Neuron (in vitro differentiated cells): ENCODE data around the gene FBH1.
"Not testable (repeated sequence)": the region's sequence is repeated elsewhere in the genome, so short reads cannot be mapped to it uniquely, and the experiment has no call there.

Experiments used
- H2AFZ ChIP-seq: one replicate; pipeline ENCODE4 v1.6.1; 2013; ENCODE audit warnings: low read depth, mild to moderate bottlenecking, inconsistent platforms, low read length, moderate library complexity
- H3K27me3 ChIP-seq: one replicate; pipeline ENCODE4 v1.6.1; 2013; ENCODE audit warnings: low read length; ENCODE audit not compliant: insufficient read depth
- H3K36me3 ChIP-seq: one replicate; pipeline ENCODE4 v1.6.1; 2013; ENCODE audit warnings: low read length; ENCODE audit not compliant: insufficient read depth
- H3K4me1 ChIP-seq: one replicate; pipeline ENCODE4 v1.6.1; 2013; ENCODE audit warnings: low read length; ENCODE audit not compliant: insufficient read depth
- H3K4me3 ChIP-seq: 2 replicates; pipeline ENCODE4 v1.5.1; 2013; ENCODE audit warnings: mild to moderate bottlenecking, low read length, moderate library complexity
- H3K9me3 ChIP-seq: one replicate; pipeline ENCODE4 v1.6.1; 2013; ENCODE audit warnings: low read length

The FBH1 gene

DNA sequence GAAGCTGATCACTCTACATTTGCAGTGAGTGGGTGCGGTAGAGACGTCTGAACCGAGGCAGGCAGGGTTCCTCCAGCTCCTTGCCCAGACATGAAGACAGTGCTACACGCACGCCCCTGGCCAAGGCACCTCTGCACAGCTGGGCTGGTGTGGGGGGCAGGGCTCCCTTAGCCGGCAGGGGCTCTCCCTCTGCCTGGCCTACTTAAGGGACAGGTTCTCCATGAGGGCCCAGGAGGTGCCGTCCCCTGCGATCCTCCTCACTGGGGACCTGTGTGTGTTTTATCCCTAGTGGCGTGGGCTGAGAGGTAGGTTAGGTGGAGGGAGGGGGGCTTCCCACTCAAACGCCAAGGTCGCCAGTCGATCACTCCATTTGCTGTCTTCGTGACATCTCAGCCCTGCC, 52.0 kb downstream of the FBH1 start:
- Histone ChIP-seq H3K36me3 (peaks cover 18% of the 10 kb centered on the region), H2AFZ (no peak overlapping the region), H3K4me1 (no peaks in the 10 kb centered on the region), H3K27me3 (no peaks in the 10 kb centered on the region), H3K9me3 (no peaks in the 10 kb centered on the region), H3K4me3 (no peak overlapping the region)

DNA sequence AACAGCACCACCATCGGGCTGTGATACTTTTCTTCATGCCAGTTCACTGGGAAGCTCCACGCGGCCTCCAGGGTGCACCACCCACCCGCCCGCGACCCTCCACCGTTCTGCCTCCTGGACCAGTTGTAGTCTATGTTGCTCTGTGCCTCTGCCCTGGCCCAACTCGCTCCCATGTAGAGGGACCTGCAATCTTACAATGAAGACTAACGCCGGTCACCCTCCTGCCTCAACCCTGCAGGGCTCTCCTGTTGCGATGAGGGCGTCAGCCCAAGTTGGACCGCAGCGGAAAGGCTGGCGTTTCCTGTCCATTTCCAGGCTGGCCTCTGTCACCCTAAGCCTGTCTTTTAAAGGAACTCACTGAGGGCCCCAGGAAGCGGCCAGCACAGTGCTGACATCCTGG, 52.4 kb downstream of the FBH1 start:
- no peaks in the 10 kb centered on the region for H3K9me3 ChIP-seq
- peaks cover 13% of the 10 kb centered on the region for H3K36me3 ChIP-seq
- no peaks in the 10 kb centered on the region for H3K4me1 ChIP-seq
- H2AFZ ChIP-seq, result no peak overlapping the region
- H3K27me3 ChIP-seq, result no peaks in the 10 kb centered on the region
- no peak overlapping the region for H3K4me3 ChIP-seq

DNA sequence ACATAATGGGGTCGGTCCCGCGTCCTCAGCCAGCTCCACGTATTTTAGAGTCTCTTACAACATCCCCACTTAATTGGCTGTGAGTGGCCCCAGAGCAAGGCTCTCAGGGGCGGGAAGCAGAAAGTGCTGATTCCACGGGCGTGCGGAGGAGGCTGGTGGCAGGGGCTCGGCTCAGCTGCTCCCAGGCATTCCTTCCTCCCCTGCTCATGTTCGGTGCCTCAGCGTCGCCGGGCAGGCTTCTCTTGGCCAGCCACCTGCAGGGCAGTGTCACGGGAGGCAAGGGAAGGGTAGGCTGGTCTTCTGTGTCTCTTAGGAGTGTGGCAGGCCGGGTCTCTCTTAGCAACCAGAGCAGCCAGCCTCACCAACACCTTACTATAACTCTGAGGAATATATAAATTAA, 53.5 kb downstream of the FBH1 start:
- Histone ChIP-seq H3K4me3 (no peak overlapping the region), H2AFZ (no peak overlapping the region), H3K36me3 (peaks cover 4% of the 10 kb centered on the region), H3K9me3 (no peaks in the 10 kb centered on the region), H3K27me3 (peaks cover 3% of the 10 kb centered on the region), H3K4me1 (no peaks in the 10 kb centered on the region)

DNA sequence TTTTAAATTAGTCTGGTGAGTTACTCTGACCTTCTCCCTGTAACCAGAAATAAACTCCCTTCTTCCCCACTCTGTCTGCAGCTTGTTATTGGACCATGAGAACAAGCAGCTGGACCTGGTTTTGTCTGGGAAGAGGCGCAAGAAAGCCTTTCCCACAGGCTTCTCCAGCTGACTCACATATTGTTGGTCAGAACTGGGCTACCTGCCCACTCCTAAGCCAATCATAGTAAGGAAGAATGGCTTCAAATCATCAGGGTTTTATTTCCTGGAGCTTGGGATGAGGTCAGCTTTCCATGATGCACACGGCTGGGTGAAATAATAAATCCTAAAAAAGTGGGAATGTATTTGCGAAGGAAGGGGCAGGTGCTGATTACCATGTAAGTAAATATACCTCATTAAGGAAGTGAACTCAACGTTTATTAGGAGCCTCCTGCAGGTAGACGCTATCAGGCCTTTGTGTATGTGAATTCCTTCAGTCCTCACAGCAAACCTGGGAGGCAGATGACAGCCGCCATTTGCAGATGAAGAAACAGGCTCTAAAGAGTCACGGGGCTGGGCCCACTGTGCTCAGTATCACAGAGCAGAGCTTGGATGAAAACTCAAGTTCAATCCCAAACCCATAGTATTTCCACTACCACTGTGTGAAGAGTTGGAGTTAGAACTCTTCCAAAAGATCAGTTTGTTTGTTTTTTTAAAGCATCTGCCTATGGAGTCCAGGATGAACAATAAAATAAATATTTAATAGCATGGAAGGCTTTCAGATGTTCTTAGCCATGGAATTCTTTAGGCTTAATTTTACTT, 54.5 kb downstream of the FBH1 start:
- Histone ChIP-seq H3K4me3 (no peak overlapping the region), H3K4me1 (no peaks in the 10 kb centered on the region), H3K27me3 (peaks cover 3% of the 10 kb centered on the region), H2AFZ (no peak overlapping the region), H3K9me3 (no peaks in the 10 kb centered on the region), H3K36me3 (no peaks in the 10 kb centered on the region)

DNA sequence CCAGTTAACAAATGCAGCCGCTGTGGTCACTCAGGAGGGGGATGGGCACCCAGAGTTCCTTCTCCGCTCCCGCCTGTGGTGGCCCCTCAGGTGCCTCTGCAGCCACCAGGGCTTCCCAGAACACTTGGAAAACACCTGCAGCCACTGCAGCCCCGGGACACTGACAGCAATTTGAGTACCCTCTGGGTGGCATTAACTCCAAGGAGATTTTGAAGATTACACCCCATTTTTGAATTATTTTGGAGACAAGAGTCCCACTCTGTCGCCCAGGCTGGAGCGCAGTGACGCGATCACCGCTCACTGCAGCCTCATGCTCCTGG, 55.1 kb downstream of the FBH1 start:
- peaks cover 3% of the 10 kb centered on the region for H3K27me3 ChIP-seq
- H3K36me3 ChIP-seq, result no peaks in the 10 kb centered on the region
- no peaks in the 10 kb centered on the region for H3K4me1 ChIP-seq
- no peak overlapping the region for H3K4me3 ChIP-seq
- no peaks in the 10 kb centered on the region for H3K9me3 ChIP-seq
- H2AFZ ChIP-seq, result no peak overlapping the region

DNA sequence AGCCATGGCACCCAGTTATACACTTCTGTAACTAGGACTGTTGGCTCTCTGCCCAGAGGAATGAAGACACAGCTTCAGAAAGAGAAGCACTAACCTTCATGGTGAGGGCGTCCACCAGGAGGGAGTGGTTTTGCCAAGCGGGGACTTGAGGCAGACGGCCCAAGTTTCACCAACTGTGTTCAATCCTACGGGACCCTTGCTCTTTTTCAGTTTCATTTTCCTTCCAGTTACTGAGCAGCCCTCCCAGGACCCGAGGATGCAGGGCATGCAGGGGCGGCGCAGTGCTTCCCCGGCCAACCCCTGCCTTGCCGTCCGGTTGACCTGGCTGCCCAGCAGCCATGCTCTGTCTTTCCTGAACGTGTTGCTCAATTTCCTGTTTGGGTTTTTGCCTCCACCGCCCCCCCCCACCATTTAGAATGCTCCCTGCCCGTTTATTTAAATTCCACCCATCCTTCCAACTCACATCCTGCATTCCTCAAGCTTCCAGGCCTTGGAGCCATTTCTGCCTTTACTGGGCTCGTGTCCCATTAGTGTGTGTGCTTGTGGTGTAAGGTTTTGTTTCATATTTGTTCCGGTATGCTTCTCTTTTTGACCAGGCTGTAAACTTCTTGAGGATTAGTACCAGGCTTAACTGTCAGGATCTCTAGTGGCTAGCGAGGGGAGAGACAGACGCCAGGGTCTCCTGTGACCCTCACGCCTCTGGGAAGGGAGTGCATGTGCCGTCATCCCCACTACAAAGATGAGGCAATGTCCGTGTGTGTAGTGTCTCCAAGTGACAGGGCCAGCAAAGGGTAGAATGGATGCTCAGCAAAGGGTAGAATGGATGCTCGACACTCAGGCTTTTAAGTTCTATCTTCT, 55.7 kb downstream of the FBH1 start:
- no peaks in the 10 kb centered on the region for H3K4me1 ChIP-seq
- H3K36me3 ChIP-seq, result no peaks in the 10 kb centered on the region
- H3K27me3 ChIP-seq, result peaks cover 3% of the 10 kb centered on the region
- no peak overlapping the region for H3K4me3 ChIP-seq
- H3K9me3 ChIP-seq, result no peaks in the 10 kb centered on the region
- H2AFZ ChIP-seq, result no peak overlapping the region

DNA sequence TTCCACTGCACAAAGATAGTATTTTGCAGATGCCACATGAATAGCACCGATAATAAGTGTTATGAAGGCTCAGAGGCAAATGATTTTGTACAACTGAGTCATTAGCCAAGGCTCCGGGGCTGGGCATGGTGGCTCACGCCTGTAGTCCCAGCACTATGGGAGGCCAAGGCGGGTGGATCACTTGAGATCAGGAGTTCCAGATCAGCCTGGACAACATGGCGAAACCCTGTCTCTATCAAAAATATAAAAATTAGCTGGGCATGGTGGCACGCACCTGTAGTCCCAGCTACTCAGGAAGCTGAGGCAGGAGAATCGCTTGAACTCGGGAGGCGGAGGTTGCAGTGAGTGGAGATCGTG, 56.4 kb downstream of the FBH1 start:
- not testable (repeated sequence) for H3K36me3 ChIP-seq, H3K4me3 ChIP-seq, H3K9me3 ChIP-seq, H2AFZ ChIP-seq, H3K4me1 ChIP-seq, H3K27me3 ChIP-seq

DNA sequence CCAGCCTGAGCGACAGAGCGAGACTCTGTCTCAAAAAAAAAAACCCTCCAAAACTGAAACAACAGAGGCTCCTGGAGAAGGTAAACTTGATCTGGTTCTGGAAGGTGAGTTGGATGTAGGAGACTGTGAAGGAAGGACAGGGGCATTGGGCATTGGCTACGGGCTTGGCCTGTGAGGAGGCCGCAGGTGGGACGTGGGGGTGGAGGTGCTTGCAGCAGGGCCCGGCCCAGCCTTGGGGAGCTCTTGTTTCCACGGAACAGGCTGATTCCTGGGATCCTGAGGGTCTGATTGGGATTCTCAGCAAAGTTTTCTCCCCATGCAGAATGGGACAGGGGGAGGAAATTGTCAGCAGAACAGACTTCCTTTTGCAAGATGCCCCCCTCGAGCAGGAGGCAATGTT, 56.7 kb downstream of the FBH1 start:
- Histone ChIP-seq H3K4me3 (no peak overlapping the region), H3K36me3 (no peaks in the 10 kb centered on the region), H3K4me1 (no peaks in the 10 kb centered on the region), H3K9me3 (no peaks in the 10 kb centered on the region), H2AFZ (no peak overlapping the region), H3K27me3 (peaks cover 4% of the 10 kb centered on the region)

DNA sequence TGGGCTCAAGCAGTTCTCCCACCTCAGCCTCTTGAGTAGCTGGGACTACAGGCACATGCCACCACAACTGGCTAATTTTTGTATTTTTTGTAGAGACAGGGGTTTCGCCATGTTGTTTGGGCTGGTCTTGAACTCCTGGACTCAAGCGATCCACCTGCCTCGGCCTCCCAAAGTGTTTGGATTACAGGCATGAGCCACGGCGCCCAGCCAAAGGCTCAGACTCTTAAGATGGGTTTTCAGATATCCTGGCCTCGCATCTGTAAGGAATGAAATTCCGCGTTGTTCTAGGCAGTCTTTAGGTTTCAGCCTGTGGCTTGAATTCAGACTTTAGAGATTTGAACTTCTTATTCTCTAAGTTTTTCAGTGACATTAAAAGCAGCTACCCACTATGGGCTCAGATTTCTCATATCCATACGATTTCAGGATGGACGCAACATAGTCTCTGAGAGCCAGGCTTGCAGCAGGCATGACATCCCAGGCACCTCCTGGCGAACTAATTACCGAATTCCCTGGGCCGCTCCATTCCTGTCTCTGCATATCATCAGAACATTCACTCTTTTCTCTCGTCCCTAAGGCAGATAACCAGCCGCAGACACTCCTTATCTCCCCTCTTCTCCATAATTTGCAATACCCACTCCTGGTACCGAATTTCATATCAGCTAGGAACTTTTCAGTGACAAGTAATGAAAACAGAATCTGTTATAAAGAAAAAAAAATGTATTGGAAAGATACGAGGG, 57.6 kb downstream of the FBH1 start:
- Histone ChIP-seq H2AFZ (no peak overlapping the region), H3K27me3 (peaks cover 11% of the 10 kb centered on the region), H3K4me1 (no peaks in the 10 kb centered on the region), H3K36me3 (no peaks in the 10 kb centered on the region), H3K9me3 (no peaks in the 10 kb centered on the region), H3K4me3 (no peak overlapping the region)

DNA sequence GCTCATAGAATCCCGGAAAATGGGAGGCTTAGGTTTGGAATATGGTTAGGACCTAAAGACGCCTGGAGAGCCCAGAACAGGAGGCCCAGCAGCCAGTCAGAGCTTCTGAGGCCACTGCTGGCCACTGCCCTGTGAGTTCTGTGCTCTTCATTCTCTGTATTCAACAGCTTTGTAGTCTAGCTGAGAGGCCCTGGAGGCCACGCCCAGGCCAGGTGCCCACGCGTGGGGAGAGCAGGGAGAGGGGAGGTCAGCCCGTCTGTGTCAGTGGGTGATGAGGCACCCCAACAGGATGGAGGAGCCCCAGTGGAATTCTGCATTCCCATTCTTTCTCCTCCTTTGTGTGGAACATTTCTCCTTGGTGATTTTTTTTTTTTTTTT, 58.2 kb downstream of the FBH1 start:
- Histone ChIP-seq H3K9me3 (no peaks in the 10 kb centered on the region), H3K36me3 (no peaks in the 10 kb centered on the region), H3K4me3 (no peak overlapping the region), H3K4me1 (peaks cover 2% of the 10 kb centered on the region), H3K27me3 (peaks cover 17% of the 10 kb centered on the region), H2AFZ (no peak overlapping the region)

DNA sequence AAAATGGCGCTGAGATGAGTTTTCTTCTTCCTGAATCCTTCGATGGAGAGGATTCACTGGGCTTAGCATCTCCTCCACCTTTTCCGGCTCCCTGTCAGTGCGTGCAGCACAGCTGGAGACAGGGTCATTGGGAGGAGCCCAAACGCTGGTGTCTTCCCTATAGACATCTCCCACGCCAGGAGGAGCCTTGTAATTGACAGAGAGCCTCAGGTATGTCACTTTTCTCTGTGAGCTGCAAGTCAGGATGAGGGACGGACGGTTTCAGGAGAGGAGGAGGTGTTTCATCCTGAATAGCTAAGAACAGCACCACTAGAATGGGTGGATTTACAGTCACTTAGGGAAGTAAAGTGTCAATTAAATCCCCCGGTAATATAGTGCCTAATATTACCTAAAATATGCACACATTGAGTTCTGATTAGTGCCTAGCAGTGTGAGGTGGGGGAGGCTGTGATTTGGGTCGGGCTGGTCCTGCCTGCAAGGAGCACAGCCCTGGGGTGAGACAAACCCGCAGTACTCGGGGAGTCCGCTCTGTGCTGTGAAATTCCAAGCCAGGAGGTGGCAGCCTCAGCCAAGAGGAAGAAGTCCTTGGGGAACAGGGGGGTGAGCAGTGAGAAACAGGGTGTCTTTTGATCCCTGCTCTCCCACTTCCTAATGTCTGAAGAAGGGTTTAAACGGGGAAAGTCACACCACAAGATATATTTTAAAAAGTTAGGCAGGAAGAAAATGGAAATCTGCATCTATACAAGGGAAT, 59.1 kb downstream of the FBH1 start:
- no peak overlapping the region for H3K4me3 ChIP-seq
- H3K9me3 ChIP-seq, result no peaks in the 10 kb centered on the region
- peaks cover 2% of the 10 kb centered on the region for H3K4me1 ChIP-seq
- H3K36me3 ChIP-seq, result no peaks in the 10 kb centered on the region
- H2AFZ ChIP-seq, result no peak overlapping the region
- H3K27me3 ChIP-seq, result peaks cover 24% of the 10 kb centered on the region

DNA sequence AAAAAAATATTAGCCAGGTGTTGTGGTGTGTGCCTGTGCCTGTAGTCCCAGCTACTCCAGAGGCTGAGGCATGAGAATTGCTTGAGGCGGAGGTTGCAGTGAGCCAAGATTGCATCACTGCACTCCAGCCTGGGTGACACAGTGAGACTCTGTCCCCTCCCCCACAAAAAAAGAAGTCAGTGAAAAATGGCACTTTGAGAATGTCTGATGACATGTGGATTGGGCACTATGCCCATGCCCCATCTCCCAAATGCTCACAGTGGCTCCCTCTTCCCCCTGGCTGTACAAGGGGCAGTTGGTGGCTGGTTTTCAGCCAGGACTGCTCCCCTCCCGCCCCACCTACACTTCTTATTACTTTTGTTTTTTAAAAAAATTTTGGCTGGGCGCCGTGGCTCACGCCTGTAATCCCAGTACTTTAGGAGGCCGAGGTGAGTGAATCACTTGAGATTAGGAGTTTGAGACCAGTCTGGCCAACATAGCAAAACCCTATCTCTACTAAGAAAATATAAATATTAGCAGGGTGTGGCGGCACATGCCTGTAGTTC, 61.2 kb downstream of the FBH1 start:
- H2AFZ ChIP-seq, result no peak overlapping the region
- no peak overlapping the region for H3K4me3 ChIP-seq
- no peaks in the 10 kb centered on the region for H3K9me3 ChIP-seq
- H3K4me1 ChIP-seq, result peaks cover 2% of the 10 kb centered on the region
- H3K36me3 ChIP-seq, result no peaks in the 10 kb centered on the region
- H3K27me3 ChIP-seq, result peaks cover 24% of the 10 kb centered on the region
